ENCODE measurements around the gene MEIS1. TPM values are rescaled to one million over a fixed set of nuclear protein-coding genes. Genes with fewer than 3 reads are reported as not detected.

MEIS1 gene
- total and polyA plus RNA-seq, 2 of the 8 experiments (the other 6 are each of a cell fraction or from before 2014, with no cell fraction given), result 0.17 to 1.2 TPM

DNA sequence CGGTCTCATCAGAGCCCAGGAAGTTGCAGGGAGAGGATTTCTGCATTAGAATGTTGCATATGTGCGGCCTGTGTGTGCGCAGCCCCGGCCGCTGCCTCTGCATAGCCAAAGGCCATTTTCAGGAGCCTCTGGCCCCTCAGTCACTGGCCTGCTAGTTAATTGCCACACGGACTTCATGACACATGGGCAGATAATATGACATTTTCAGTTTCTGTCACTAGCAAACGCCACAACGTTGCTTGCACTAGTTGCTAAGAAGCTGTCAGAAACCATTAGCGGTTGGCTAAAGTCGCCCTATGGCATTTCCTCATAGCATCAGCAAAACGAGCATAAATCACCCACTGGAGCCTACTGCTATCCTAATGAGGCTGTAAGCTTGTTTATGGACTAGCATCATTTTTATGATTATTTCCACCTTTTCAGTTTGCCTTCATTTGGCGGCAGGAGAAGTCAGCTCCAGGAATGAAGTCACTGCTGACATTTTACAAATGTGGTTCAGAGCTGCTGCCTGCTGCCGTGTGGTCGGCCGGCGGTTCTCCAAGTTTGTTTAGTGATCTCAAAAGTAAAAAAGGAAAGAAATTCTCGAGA, 73.7 kb downstream of the MEIS1 start (continued):
- no peak for TF ChIP-seq CTBP2 (IDR thresholded peaks at IDR 0.05; ENCODE audit: borderline replicate concordance, insufficient read depth, insufficient read length, low read length)
- no peak for TF ChIP-seq NANOG (IDR thresholded peaks at IDR 0.05; ENCODE audit: insufficient read depth, low read depth, low read length, poor library complexity, severe bottlenecking)
- TF ChIP-seq KDM5A (IDR thresholded peaks at IDR 0.05; ENCODE audit: low read length), result no peak
- TF ChIP-seq, protein P1, sequence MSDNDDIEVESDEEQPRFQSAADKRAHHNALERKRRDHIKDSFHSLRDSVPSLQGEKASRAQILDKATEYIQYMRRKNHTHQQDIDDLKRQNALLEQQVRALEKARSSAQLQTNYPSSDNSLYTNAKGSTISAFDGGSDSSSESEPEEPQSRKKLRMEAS (IDR thresholded peaks at IDR 0.05), result no peak
- TF ChIP-seq SUZ12 (IDR thresholded peaks at IDR 0.05; ENCODE audit: low read length), result no peak
- TF ChIP-seq CEBPB (IDR thresholded peaks at IDR 0.05; ENCODE audit: low read depth, low read length), result no peak
- no peak for TF ChIP-seq EP300 (IDR thresholded peaks at IDR 0.05; ENCODE audit: borderline replicate concordance in 1 of 2, low read depth in 2 of 2, low read length in 2 of 2)

Measured in H1 (cell line).